GM12872 (cell line): ENCODE data around the gene NCL.

Experiments used
- TF ChIP-seq, protein P1 (sequence below): IDR thresholded peaks from 3 replicates; pipeline ENCODE4 v1.5.1; 2011; ENCODE audit warnings: low read depth, mild to moderate bottlenecking, low read length, moderate library complexity; ENCODE audit not compliant: insufficient read depth

Gene NCL, protein sequence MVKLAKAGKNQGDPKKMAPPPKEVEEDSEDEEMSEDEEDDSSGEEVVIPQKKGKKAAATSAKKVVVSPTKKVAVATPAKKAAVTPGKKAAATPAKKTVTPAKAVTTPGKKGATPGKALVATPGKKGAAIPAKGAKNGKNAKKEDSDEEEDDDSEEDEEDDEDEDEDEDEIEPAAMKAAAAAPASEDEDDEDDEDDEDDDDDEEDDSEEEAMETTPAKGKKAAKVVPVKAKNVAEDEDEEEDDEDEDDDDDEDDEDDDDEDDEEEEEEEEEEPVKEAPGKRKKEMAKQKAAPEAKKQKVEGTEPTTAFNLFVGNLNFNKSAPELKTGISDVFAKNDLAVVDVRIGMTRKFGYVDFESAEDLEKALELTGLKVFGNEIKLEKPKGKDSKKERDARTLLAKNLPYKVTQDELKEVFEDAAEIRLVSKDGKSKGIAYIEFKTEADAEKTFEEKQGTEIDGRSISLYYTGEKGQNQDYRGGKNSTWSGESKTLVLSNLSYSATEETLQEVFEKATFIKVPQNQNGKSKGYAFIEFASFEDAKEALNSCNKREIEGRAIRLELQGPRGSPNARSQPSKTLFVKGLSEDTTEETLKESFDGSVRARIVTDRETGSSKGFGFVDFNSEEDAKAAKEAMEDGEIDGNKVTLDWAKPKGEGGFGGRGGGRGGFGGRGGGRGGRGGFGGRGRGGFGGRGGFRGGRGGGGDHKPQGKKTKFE

DNA sequence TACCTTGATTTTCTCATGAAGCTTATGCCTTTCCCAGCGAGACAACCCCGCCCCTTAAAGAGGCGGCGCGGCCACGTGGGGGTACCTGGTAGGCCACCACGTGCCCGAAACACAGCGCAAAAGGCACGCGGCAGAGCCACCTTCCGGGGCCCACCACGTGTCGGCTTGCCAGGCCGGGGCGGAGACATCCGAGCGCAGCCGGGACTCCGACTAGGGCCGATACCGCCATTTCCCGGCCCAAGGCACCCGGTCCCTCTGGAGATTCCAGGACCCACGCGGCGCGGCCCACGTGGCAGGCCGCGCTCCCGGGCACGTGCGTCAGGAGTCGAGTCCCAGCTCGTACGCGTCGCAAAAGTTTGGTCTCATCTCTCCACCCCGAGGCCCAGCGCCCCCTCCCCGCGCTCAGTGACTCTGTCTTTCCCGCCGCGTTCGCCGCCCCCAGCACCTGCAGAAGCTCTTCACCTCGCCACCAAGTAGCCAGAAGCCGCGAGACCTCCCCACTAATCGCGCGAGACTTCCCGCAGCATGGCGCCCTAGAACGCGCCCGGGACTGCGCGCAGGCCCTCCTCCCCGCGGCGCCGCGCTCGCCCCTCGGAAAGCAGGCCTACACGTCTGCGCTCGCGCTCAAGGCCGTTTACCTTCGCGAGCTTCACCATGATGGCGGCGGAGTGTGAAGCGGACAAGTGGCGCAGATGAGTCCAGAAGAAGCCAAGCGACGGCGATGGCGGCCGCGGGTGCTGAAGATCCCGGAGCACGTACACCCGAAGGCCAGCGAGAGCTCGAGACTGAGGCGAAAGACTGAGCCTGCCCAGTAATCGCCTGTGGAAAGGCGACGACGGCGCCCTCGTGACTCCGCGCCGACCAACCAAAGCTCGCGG lies at the start of gene NCL:
TSS of gene NCL (minus strand) at position 787 of the 878 bp plus-strand sequence. CDS start at position 656, 131 bp downstream.
- TF ChIP-seq, protein P1, sequence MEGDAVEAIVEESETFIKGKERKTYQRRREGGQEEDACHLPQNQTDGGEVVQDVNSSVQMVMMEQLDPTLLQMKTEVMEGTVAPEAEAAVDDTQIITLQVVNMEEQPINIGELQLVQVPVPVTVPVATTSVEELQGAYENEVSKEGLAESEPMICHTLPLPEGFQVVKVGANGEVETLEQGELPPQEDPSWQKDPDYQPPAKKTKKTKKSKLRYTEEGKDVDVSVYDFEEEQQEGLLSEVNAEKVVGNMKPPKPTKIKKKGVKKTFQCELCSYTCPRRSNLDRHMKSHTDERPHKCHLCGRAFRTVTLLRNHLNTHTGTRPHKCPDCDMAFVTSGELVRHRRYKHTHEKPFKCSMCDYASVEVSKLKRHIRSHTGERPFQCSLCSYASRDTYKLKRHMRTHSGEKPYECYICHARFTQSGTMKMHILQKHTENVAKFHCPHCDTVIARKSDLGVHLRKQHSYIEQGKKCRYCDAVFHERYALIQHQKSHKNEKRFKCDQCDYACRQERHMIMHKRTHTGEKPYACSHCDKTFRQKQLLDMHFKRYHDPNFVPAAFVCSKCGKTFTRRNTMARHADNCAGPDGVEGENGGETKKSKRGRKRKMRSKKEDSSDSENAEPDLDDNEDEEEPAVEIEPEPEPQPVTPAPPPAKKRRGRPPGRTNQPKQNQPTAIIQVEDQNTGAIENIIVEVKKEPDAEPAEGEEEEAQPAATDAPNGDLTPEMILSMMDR: no peak

DNA sequence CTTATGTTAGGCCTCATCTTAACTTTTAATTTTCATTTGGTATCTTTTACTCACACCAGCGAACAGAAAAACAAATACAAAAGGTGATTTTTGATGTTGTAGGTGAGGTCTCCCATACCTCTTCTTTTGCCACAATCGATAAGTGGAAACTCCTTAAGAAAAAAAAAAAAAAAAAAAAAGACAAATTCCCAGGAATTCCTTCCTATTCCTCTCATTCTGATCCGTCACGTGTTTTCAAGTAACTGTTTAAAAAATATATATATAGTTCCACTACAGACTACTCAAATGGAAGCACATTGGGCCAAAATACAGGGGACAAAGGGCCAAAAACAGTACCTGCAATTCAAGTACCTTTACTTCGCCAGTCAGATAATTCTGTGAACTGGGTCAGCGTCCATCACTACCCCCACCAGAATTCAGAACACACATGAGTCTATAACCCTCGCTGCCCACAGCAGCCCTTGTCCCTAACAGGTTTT lies 49.5 kb upstream of the NCL start:
- TF ChIP-seq, protein P1: no peak

DNA sequence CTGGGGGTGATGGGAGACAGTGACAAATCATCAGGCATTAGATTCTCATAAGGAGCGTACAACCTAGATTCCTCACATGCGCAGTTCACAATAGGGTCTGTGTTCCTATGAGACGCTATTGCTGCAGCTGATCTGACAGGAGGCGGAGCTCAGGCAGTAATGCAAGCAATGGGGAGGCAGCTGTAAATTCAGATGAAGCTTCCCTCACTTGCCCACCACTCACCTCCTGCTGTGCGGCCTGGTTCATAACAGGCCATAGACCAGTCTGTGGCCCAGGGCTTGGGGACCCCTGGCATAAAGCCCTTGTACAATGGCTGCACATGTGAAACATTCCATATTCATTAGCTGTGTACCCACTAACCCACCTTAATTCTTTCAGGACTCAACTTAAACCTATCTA lies 47.9 kb upstream of the NCL start:
- TF ChIP-seq, protein P1: no peak

DNA sequence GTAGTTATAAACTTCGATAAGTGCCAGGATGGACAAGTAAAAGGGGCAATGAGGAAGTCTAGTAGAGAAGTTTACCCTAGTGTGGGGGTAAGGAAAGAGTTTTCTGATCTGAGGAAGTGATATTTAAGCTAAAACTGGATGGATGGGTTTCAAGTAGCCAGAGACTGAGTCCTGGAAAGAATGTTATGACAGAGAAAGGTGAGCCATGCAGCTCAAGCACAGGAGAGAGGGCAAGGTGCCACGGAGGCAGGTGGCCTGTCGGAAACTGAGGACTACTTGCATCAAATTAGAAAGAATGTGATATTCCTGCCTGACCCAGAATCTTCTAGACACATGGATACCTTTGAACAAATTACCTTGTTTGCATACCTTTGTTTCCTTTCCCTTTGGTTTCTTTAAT lies 39.5 kb upstream of the NCL start:
- TF ChIP-seq, protein P1: no peak

DNA sequence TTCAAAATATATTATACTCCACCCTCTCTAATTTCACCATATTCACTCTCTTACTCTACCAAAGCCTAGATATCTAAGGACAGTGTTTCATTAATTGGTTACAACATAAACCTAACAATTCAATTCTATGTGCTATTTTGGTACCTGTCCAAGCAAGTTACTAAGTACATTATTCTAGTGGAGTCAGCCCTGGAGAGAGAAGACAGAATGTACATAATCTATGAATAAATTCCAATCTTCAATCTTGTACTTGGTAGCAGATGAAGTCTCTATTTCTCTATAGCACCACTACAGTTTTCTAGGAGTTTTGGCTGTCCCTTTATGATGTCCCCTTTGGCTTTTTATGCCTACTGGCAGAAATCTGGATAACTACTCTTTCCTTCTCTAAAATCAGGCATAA lies 38.3 kb upstream of the NCL start:
- TF ChIP-seq, protein P1: no peak

DNA sequence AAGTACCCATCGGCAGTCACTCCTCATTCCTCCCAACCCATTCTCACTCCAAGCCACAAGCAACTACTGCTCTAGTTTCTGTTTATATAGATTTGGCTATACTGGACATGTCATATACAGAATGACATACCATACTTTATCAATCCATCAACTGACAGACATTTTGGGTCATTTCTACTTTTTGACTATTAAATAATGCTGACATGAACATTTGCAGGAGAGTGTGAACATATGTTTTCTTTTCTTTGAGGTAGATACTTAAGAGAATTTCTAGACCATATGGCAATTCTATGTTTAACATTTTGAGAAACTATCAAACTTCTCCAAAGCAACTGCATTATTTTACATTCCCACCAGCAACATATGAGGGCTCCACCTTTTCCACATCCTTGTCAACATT lies 33.4 kb upstream of the NCL start:
- TF ChIP-seq, protein P1: no peak

DNA sequence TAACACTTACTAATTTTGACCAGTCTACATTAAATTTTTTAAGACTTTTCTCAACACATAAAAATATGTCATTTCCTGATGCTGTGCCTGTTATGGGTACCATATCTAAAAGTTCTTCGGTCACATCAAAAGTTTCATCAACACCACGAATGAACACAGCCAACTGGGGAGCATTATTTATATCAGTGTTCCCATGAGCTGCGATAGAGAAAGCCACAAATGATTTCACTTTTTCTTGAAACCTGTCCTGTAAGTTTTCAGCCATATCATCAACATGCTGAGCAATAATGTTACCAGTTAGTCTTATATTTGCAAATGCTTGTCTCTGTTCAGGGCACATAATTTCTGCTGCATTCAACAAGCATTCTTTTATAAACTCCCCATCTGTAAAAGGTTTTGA lies 30.4 kb upstream of the NCL start:
- TF ChIP-seq, protein P1: no peak
